PC-3 (cell line): Measurements from ENCODE around the gene PDIK1L. TPM values are rescaled to one million over a fixed set of nuclear protein-coding genes. Genes with fewer than 3 reads are reported as not detected.

Source experiments
- ATAC-seq: fragments of 200-7000 bp; cut with Tn5 transposase; 2 replicates; pipeline ENCODE4 v1.9.1; 2020; ENCODE audit warnings: mild to moderate bottlenecking, moderate library complexity
- BruUV-seq: library from RNA; stranded (reverse); fragments of 400-500 nt; replicated peaks from 2 replicates; lab custom pipeline; 2021; lab: Mats Ljungman, UMichigan
- CTCF ChIA-PET: fragments of 300-600 bp; sonication (Branson Sonifier 250); formaldehyde crosslinking; loops from one replicate; lab custom pipeline; 2022; ENCODE audit warnings: antibody characterized with exemption; lab: Charles Lee
- POLR2A ChIA-PET: fragments of 300-600 bp; sonication (Branson Sonifier 250); formaldehyde crosslinking; loops from one replicate; lab custom pipeline; 2022; ENCODE audit warnings: antibody characterized with exemption; ENCODE audit not compliant: unreplicated experiment; lab: Charles Lee
- DNase-seq: peaks from one replicate; pipeline ENCODE4 v3.0.0-alpha.2; 2015
- H2AFZ ChIP-seq: fragments of 300-600 bp; sonication (generic); 2 replicates; pipeline ENCODE4 v1.6.0; 2016; ENCODE audit warnings: antibody characterized with exemption, low read length
- H3F3A ChIP-seq: fragments of 300-600 bp; sonication (generic); one replicate; pipeline ENCODE4 v1.6.0; 2017; ENCODE audit warnings: antibody characterized with exemption, low read length, control low read depth, mild to moderate bottlenecking; ENCODE audit not compliant: unreplicated experiment
- H3K27ac ChIP-seq: fragments of 300-600 bp; sonication (generic); 2 replicates; pipeline ENCODE4 v1.5.1; 2016; ENCODE audit warnings: mild to moderate bottlenecking, low read length
- H3K27me3 ChIP-seq: fragments of 300-600 bp; sonication (generic); 2 replicates; pipeline ENCODE4 v1.6.1; 2016; ENCODE audit warnings: low read length, mixed read lengths
- H3K36me3 ChIP-seq: fragments of 300-600 bp; sonication (generic); 2 replicates; pipeline ENCODE4 v1.6.1; 2016; ENCODE audit warnings: low read depth, mixed run types, low read length, mixed read lengths
- H3K4me1 ChIP-seq: fragments of 300-600 bp; sonication (generic); 2 replicates; pipeline ENCODE4 v1.5.1; 2016; ENCODE audit warnings: low read length; ENCODE audit not compliant: insufficient read depth
- H3K4me2 ChIP-seq: fragments of 300-600 bp; sonication (generic); 2 replicates; pipeline ENCODE4 v1.6.0; 2016; ENCODE audit warnings: low read length
- H3K4me3 ChIP-seq: fragments of 300-600 bp; sonication (generic); 2 replicates; pipeline ENCODE4 v1.5.1; 2016; ENCODE audit warnings: mild to moderate bottlenecking, low read length, mixed read lengths
- H3K79me2 ChIP-seq: fragments of 300-600 bp; sonication (generic); 2 replicates; pipeline ENCODE4 v1.6.1; 2017; ENCODE audit warnings: low read length, mixed read lengths
- H3K9ac ChIP-seq: fragments of 300-600 bp; sonication (generic); 2 replicates; pipeline ENCODE4 v1.6.0; 2016; ENCODE audit warnings: mild to moderate bottlenecking, low read length
- H3K9me2 ChIP-seq: fragments of 300-600 bp; sonication (generic); replicated peaks from 2 replicates; pipeline ENCODE4 v1.6.1; 2016; ENCODE audit warnings: mixed run types, low read length, mixed read lengths
- H3K9me3 ChIP-seq: fragments of 300-600 bp; sonication (generic); 2 replicates; pipeline ENCODE4 v1.6.1; 2016; ENCODE audit warnings: low read length, mixed read lengths
- H4K20me1 ChIP-seq: fragments of 300-600 bp; sonication (generic); 2 replicates; pipeline ENCODE4 v1.6.1; 2016; ENCODE audit warnings: low read length, mixed read lengths
- CTCF ChIP-seq: fragments of 300-600 bp; sonication (generic); conservative IDR thresholded peaks from 2 replicates; pipeline ENCODE4 v1.5.1; 2017; ENCODE audit warnings: antibody characterized with exemption, low read depth, mild to moderate bottlenecking, low read length
- EZH2 ChIP-seq: fragments of 300-600 bp; sonication (generic); IDR thresholded peaks from one replicate; pipeline ENCODE4 v1.6.1; 2017; ENCODE audit warnings: antibody characterized with exemption, mild to moderate bottlenecking, low read length; ENCODE audit not compliant: unreplicated experiment
- EZH2phosphoT487 ChIP-seq: fragments of 300-600 bp; sonication (generic); IDR thresholded peaks from 2 replicates; pipeline ENCODE4 v1.6.1; 2018; ENCODE audit warnings: mild to moderate bottlenecking, antibody characterized with exemption, low read length, borderline replicate concordance
- intact Hi-C: fragments of 100-400 bp; cut with micrococcal nuclease; formaldehyde crosslinking; loops from 2 replicates; pipeline ENCODE4 v1.9.0; 2023
- total RNA-seq: library from RNA; depleted of rRNA; stranded (reverse); fragments of >200 nt; gene quantifications from 2 replicates; pipeline ENCODE4 v1.2.3, GENCODE V29; 2014

Gene PDIK1L
- total RNA-seq, 1 experiment from 2014 or later, result 5.2 TPM

GRCh38 chr1:26069941-26070295 lies 41.7 kb upstream of the PDIK1L start:
- H3K27ac ChIP-seq, result no peak overlapping the region
- no peak for DNase-seq
- no peak overlapping the region for H2AFZ ChIP-seq
- BruUV-seq, result no TSS peak
- H4K20me1 ChIP-seq, result no peaks in the 10 kb centered on the region
- no peaks in the 10 kb centered on the region for H3K27me3 ChIP-seq
- H3K9me2 ChIP-seq, result no peaks in the 10 kb centered on the region
- POLR2A ChIA-PET, result no interaction called here
- H3K36me3 ChIP-seq, result no peaks in the 10 kb centered on the region
- no peak overlapping the region for H3K4me3 ChIP-seq
- no peaks in the 10 kb centered on the region for H3K9me3 ChIP-seq
- TF ChIP-seq CTCF (no peak), EZH2 (no peak), EZH2phosphoT487 (no peak)
- intact Hi-C loops, result no loop called here
- no peaks in the 10 kb centered on the region for H3F3A ChIP-seq
- no peak for ATAC-seq
- CTCF ChIA-PET, result no interaction called here
- no peak overlapping the region for H3K4me2 ChIP-seq
- H3K4me1 ChIP-seq, result peaks cover 17% of the 10 kb centered on the region
- H3K9ac ChIP-seq, result no peak overlapping the region
- H3K79me2 ChIP-seq, result no peaks in the 10 kb centered on the region

- Histone ChIP-seq H3K9me3 (no peaks in the 10 kb centered on the region), H3F3A (no peaks in the 10 kb centered on the region), H3K27me3 (no peaks in the 10 kb centered on the region), H3K4me1 (peaks cover 17% of the 10 kb centered on the region), H3K9ac (no peak overlapping the region), H3K79me2 (no peaks in the 10 kb centered on the region), H3K9me2 (no peaks in the 10 kb centered on the region), H3K36me3 (no peaks in the 10 kb centered on the region), H3K27ac (no peak overlapping the region), H4K20me1 (no peaks in the 10 kb centered on the region), H2AFZ (no peak overlapping the region), H3K4me2 (no peak overlapping the region), H3K4me3 (no peak overlapping the region)
- POLR2A ChIA-PET, result no interaction called here
- BruUV-seq, result no TSS peak
- DNase-seq (no peak), ATAC-seq (no peak)
- intact Hi-C loops, result no loop called here
- TF ChIP-seq CTCF (no peak), EZH2 (no peak), EZH2phosphoT487 (no peak)
- CTCF ChIA-PET, result no interaction called here
Observed at GRCh38 chr1:26070296-26070962, 41.2 kb upstream of the PDIK1L start.

DNA sequence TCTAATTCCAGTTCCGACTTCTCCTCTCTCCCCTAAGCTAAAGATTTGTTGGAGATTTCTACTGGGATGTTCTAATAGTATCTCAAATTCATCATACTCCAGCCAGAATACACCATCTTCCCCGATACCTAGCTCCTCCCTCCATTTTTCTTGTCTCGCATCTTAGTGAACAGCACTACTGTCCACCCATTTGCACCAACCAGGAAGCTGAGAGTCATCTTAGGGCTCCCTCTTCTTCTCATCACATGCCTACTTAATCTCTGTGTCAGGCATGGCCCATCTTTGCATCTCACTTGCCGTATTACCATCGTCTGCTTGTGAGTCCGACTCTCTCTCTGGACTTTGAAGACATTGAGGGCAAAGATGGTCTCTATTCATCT lies 40.7 kb upstream of the PDIK1L start:
- Histone ChIP-seq H3K79me2 (no peaks in the 10 kb centered on the region), H3K4me1 (peaks cover 17% of the 10 kb centered on the region), H3F3A (no peaks in the 10 kb centered on the region), H3K9me2 (no peaks in the 10 kb centered on the region), H3K4me3 (no peak overlapping the region), H3K9ac (no peak overlapping the region), H3K27me3 (no peaks in the 10 kb centered on the region), H3K36me3 (no peaks in the 10 kb centered on the region), H2AFZ (no peak overlapping the region), H3K9me3 (no peaks in the 10 kb centered on the region), H3K27ac (no peak overlapping the region), H3K4me2 (no peak overlapping the region), H4K20me1 (no peaks in the 10 kb centered on the region)
- no peak for ATAC-seq
- TF ChIP-seq EZH2 (no peak), EZH2phosphoT487 (no peak), CTCF (no peak)
- ChIA-PET POLR2A (no interaction called here), CTCF (interaction anchor here (0.5 kb wide), 1 partner anchor 73 kb away, joined by 4 read pairs; the partner anchor contains the start of gene PAFAH2)
- no peak for DNase-seq
- BruUV-seq, result no TSS peak
- intact Hi-C loops, result no loop called here
